Rectal smooth muscle tissue (tissue), 1 donor: ENCODE measurements around the gene EPSTI1.

Experiments used
- H3K27ac ChIP-seq: one replicate; pipeline ENCODE4 v1.7.0; 2013; ENCODE audit warnings: low read depth, low read length, inconsistent platforms
- H3K27me3 ChIP-seq: one replicate; pipeline ENCODE4 v1.7.0; 2013; ENCODE audit warnings: low read length; ENCODE audit not compliant: control insufficient read depth, insufficient read depth
- H3K36me3 ChIP-seq: one replicate; pipeline ENCODE4 v1.7.0; 2013; ENCODE audit warnings: low read length; ENCODE audit not compliant: control insufficient read depth, insufficient read depth
- H3K4me1 ChIP-seq: one replicate; pipeline ENCODE4 v1.7.0; 2013; ENCODE audit warnings: low read length; ENCODE audit not compliant: control insufficient read depth, insufficient read depth
- H3K4me3 ChIP-seq: one replicate; pipeline ENCODE4 v1.7.0; 2013; ENCODE audit warnings: low read length
- H3K9ac ChIP-seq: one replicate; pipeline ENCODE4 v1.7.0; 2013; ENCODE audit warnings: low read length

Gene EPSTI1

GRCh38 chr13:42899266-42899665 lies 92.8 kb downstream of the EPSTI1 start:
- Histone ChIP-seq H3K4me3 (no peak overlapping the region), H3K4me1 (peaks cover 6% of the 10 kb centered on the region), H3K27me3 (no peaks in the 10 kb centered on the region), H3K36me3 (peaks cover 3% of the 10 kb centered on the region), H3K27ac (no peak overlapping the region), H3K9ac (no peak overlapping the region)

GRCh38 chr13:42895776-42896175 lies 96.3 kb downstream of the EPSTI1 start:
- Histone ChIP-seq H3K9ac (no peak overlapping the region), H3K27ac (no peak overlapping the region), H3K4me3 (no peak overlapping the region), H3K27me3 (no peaks in the 10 kb centered on the region), H3K36me3 (peaks cover 3% of the 10 kb centered on the region), H3K4me1 (peaks cover 11% of the 10 kb centered on the region)

- Histone ChIP-seq H3K36me3 (peaks cover 3% of the 10 kb centered on the region), H3K27me3 (no peaks in the 10 kb centered on the region), H3K4me3 (no peak overlapping the region), H3K4me1 (peaks cover 11% of the 10 kb centered on the region), H3K9ac (no peak overlapping the region), H3K27ac (no peak overlapping the region)
These were observed 97.2 kb downstream of the EPSTI1 start for GRCh38 chr13:42894765-42895243.

- Histone ChIP-seq H3K36me3 (peaks cover 3% of the 10 kb centered on the region), H3K9ac (no peak overlapping the region), H3K27me3 (no peaks in the 10 kb centered on the region), H3K27ac (no peak overlapping the region), H3K4me3 (no peak overlapping the region), H3K4me1 (peaks cover 11% of the 10 kb centered on the region)
These were observed 98.8 kb downstream of the EPSTI1 start for GRCh38 chr13:42893214-42893671.

GRCh38 chr13:42892760-42893159 lies 99.3 kb downstream of the EPSTI1 start:
- H3K27me3 ChIP-seq = no peaks in the 10 kb centered on the region
- peaks cover 3% of the 10 kb centered on the region for H3K36me3 ChIP-seq
- H3K27ac ChIP-seq = no peak overlapping the region
- H3K4me3 ChIP-seq = no peak overlapping the region
- H3K9ac ChIP-seq = no peak overlapping the region
- peaks cover 11% of the 10 kb centered on the region for H3K4me1 ChIP-seq

GRCh38 chr13:42891591-42891990 lies 100.5 kb downstream of the EPSTI1 start:
- Histone ChIP-seq H3K27ac (no peak overlapping the region), H3K9ac (no peak overlapping the region), H3K4me3 (no peak overlapping the region), H3K4me1 (peaks cover 11% of the 10 kb centered on the region), H3K36me3 (no peaks in the 10 kb centered on the region), H3K27me3 (no peaks in the 10 kb centered on the region)

- no peak overlapping the region for H3K9ac ChIP-seq
These were observed 106.7 kb downstream of the EPSTI1 start for GRCh38 chr13:42885325-42885724.

GRCh38 chr13:42883771-42884467 lies 108.1 kb downstream of the EPSTI1 start:
- Histone ChIP-seq H3K4me1 (peaks cover 4% of the 10 kb centered on the region), H3K9ac (no peak overlapping the region), H3K27ac (no peak overlapping the region), H3K4me3 (no peak overlapping the region), H3K27me3 (no peaks in the 10 kb centered on the region), H3K36me3 (no peaks in the 10 kb centered on the region)

More at GRCh38 chr13:42885325-42885724, 106.7 kb downstream of the EPSTI1 start:
- no peaks in the 10 kb centered on the region for H3K27me3 ChIP-seq
- H3K4me1 ChIP-seq = peaks cover 4% of the 10 kb centered on the region
- H3K27ac ChIP-seq = no peak overlapping the region
- H3K36me3 ChIP-seq = no peaks in the 10 kb centered on the region
- H3K4me3 ChIP-seq = no peak overlapping the region

GRCh38 chr13:42883142-42883541 lies 108.9 kb downstream of the EPSTI1 start:
- no peak overlapping the region for H3K4me3 ChIP-seq
- no peak overlapping the region for H3K27ac ChIP-seq
- peaks cover 4% of the 10 kb centered on the region for H3K4me1 ChIP-seq
- H3K36me3 ChIP-seq = no peaks in the 10 kb centered on the region
- no peaks in the 10 kb centered on the region for H3K27me3 ChIP-seq
- H3K9ac ChIP-seq = no peak overlapping the region

GRCh38 chr13:42880056-42880605 lies 111.9 kb downstream of the EPSTI1 start:
- Histone ChIP-seq H3K36me3 (no peaks in the 10 kb centered on the region), H3K27ac (no peak overlapping the region), H3K4me1 (peaks cover 4% of the 10 kb centered on the region), H3K27me3 (no peaks in the 10 kb centered on the region), H3K4me3 (no peak overlapping the region), H3K9ac (no peak overlapping the region)

- no peak overlapping the region for H3K27ac ChIP-seq
- H3K9ac ChIP-seq = no peak overlapping the region
- no peak overlapping the region for H3K4me3 ChIP-seq
- peaks cover 1% of the 10 kb centered on the region for H3K4me1 ChIP-seq
- no peaks in the 10 kb centered on the region for H3K36me3 ChIP-seq
- H3K27me3 ChIP-seq = no peaks in the 10 kb centered on the region
These were observed 113.3 kb downstream of the EPSTI1 start for GRCh38 chr13:42878721-42879120.

- H3K27me3 ChIP-seq = no peaks in the 10 kb centered on the region
- H3K4me1 ChIP-seq = no peaks in the 10 kb centered on the region
- H3K4me3 ChIP-seq = no peak overlapping the region
- no peak overlapping the region for H3K27ac ChIP-seq
- H3K36me3 ChIP-seq = no peaks in the 10 kb centered on the region
- H3K9ac ChIP-seq = no peak overlapping the region
These were observed 115.0 kb downstream of the EPSTI1 start for GRCh38 chr13:42876887-42877545.
